Measurements from ENCODE around the gene NKX6-1.

NKX6-1 gene

GRCh38 chr4:84477738-84478137 is 21.4 kb downstream of the NKX6-1 start:
- DNase-seq, result no peak

- no peak for DNase-seq
Measured at GRCh38 chr4:84474107-84474506, 25.0 kb downstream of the NKX6-1 start.

- no peak for DNase-seq
Measured at GRCh38 chr4:84472154-84472553, 26.9 kb downstream of the NKX6-1 start.

GRCh38 chr4:84470204-84470785 is 28.8 kb downstream of the NKX6-1 start:
- DNase-seq, result no peak

- DNase-seq, result no peak
Measured at GRCh38 chr4:84467601-84468000, 31.5 kb downstream of the NKX6-1 start.

GRCh38 chr4:84459783-84460182 is 39.3 kb downstream of the NKX6-1 start:
- no peak for DNase-seq

- no peak for DNase-seq
Measured at GRCh38 chr4:84456157-84456556, 42.9 kb downstream of the NKX6-1 start.

- DNase-seq, result no peak
Measured at GRCh38 chr4:84455697-84456096, 43.4 kb downstream of the NKX6-1 start.

- DNase-seq, result no peak
Measured at GRCh38 chr4:84451546-84451945, 47.5 kb downstream of the NKX6-1 start.

GRCh38 chr4:84443523-84443922 is 55.6 kb downstream of the NKX6-1 start:
- DNase-seq, result no peak

GRCh38 chr4:84442778-84443177 is 56.3 kb downstream of the NKX6-1 start:
- no peak for DNase-seq

Data from SW 1271 (cell line).